ENCODE data around the gene KCNS3.

Gene KCNS3, protein sequence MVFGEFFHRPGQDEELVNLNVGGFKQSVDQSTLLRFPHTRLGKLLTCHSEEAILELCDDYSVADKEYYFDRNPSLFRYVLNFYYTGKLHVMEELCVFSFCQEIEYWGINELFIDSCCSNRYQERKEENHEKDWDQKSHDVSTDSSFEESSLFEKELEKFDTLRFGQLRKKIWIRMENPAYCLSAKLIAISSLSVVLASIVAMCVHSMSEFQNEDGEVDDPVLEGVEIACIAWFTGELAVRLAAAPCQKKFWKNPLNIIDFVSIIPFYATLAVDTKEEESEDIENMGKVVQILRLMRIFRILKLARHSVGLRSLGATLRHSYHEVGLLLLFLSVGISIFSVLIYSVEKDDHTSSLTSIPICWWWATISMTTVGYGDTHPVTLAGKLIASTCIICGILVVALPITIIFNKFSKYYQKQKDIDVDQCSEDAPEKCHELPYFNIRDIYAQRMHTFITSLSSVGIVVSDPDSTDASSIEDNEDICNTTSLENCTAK

DNA sequence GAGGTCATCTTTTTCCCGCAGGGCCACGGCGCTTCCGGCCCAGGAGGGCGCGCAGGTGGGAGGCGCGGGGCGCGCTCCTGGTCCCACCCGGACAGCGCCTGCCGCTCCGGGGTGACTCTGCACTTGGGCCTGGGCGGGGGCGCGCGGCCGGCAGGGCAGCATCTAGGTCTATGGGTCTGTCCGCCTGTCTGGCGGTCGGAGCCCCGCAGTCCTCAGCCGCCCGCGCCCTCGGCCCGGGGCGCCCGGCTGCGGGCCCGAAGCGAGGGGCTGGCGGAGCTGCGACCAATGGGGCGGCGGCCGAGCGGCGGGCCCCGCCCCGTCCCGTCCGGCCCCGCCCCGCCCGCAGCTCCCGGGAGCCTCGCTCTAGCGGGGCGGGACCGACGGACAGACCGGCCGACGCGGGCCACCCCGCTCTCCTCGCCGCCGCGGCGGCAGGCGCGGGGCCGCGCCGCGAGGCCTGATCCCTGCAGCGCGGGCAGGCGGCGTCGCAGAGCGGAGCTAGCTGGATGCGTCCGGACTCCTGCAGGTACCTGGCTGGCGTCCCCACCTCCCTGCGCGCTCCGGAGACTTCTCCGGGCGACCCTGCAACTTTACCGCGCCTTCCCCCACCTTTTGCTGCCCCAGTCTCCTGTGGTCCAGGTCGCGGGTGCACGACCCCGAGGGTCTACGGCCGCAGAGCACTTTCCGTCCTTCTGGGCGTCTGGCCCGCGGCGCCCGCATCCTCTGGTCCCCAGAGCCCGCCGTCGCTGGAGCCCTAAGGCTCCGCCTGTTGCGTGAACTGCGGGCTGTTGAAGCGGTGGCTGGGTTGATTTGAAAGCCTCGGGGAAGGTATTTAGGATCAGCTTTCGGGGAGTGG lies at the start of gene KCNS3:
TSS of gene KCNS3 (plus strand) at position 387 of the 856 bp plus-strand sequence. CDS start 52,342 bp downstream, outside the sequence.
- DNase-seq, result peak in 9 of 51 donors; percentile 5 to 52 (median 15)

- DNase-seq, result peak in 48 of 51 donors; percentile 7 to 81 (median 43)
Observed at GRCh38 chr2:17830053-17831034, 48.1 kb upstream of the KCNS3 start.

DNA sequence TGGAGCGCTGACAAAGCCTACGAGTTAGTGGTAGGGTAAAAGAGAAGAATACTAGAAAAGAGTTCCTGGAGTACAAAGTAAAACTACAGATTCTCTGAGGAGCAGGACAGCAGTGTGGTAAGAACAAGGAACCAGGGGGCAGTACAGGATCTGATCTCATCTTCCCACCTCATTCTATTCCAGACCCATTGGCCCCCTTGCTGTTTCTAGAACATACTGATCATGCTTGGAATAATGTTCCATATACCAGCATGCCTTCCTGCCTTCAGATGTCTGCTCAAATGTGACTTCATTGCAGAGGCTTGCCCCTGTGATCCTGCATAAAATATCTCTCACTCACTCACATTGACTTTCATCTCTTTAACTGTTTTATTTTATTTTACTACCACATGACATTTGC lies 43.0 kb upstream of the KCNS3 start:
- DNase-seq, result no peak

DNA sequence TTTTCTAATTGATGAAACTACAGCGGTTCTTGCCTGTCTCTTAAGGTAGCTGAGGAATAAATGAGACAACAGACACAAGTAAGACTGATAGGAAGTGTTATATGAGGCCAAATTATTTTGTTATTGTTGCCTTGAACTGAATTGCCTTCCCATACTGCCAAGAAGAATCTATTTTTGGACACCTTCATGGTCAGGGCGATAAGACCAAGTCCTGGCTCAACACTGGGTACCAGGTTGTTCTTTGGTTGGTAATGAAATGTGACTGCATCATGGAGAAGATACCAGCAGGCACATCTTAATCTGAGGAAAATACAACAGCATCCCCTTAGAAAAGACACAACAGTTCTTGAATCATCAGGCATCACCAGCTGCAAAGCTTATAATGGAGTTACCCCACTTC lies 38.5 kb upstream of the KCNS3 start:
- DNase-seq, result no peak

GRCh38 chr2:17843457-17843856 lies 35.0 kb upstream of the KCNS3 start:
- no peak for DNase-seq

DNA sequence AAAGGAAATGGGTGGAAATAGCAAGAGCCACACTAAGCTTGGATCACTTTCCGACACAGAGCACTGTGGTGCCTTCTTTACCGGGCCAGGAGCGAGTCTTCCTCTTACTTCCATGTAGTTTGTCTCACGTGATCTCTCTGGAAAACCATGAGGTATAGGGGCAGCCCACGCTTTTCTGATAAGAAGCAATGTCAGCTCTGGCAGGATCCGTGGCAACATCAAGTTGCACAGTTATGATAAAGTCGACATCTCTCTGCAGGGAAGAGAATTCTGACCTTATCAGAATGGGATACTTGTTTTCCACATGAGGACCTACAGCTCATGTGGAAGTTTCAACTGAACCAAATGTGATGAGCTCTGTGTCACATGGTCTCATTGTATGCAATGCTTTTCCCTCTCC lies 32.7 kb upstream of the KCNS3 start:
- peak in 1 of 51 donors; percentile 0 for DNase-seq

- DNase-seq, result no peak
Observed at GRCh38 chr2:17846676-17847075, 31.8 kb upstream of the KCNS3 start.

- DNase-seq, result no peak
Observed at GRCh38 chr2:17847236-17847635, 31.2 kb upstream of the KCNS3 start.

DNA sequence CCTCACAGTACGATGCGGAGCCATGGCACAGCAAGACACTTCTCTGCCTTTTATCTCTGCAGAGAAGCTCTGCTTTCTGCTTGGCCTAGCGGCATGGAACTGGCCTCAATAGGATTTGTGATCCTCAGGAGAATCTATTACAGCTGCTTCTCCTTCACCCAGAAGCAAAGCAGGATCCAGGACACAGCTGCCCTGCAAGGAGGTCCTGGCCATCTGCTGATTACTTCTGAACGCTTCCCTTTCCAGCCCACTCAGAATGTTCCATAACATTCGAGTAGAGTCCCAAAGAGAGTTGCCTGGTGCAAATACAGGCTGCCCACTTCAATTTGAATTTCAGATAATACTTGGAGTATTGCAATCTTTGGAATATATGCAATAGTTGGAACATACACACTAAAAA lies 29.2 kb upstream of the KCNS3 start:
- no peak for DNase-seq

DNA sequence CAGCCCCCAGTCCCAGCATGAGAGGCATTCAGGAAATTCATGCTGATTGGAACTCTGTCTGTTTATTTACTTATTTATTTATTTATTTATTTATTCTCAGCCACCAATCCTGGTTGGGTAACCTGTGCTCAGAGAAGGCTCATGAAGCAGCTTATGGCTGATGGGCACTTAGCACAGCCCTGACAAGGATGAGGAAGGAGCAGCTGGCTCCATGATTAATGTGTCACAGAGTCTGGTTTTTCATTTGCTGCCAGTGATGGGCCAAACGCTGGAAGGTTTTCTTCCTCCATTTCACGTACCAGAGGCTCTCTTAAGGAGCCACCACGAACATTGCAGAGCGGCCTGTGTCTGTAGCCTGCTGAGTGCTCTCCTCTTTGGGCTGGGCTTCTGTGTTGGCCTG lies 28.3 kb upstream of the KCNS3 start:
- no peak for DNase-seq

- peak in 37 of 51 donors; percentile 0 to 65 (median 17) for DNase-seq
Observed at GRCh38 chr2:17851731-17852585, 26.5 kb upstream of the KCNS3 start.

DNA sequence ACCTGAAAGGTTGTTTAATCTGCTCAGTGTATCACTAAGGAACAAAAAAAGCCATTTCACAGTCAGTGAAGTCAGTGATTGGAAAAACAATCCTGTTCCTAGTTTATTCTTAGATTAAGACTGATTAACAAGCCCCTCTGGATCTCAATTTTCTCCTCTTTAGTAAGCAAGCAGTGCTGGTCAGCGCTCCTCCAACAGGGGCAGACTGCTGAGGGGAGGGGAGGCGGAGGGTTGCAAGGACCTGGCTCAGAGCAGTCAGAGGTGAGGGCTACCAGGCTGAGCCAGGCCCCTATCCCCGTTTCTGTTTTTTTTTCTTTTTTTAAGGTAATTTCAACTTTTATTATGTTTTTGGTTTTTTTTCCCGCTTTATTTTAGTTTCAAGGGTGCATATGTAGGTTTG lies 24.7 kb upstream of the KCNS3 start:
- no peak for DNase-seq

GRCh38 chr2:17857021-17857420 lies 21.4 kb upstream of the KCNS3 start:
- DNase-seq, result peak in 2 of 51 donors; percentile 6 to 26

DNA sequence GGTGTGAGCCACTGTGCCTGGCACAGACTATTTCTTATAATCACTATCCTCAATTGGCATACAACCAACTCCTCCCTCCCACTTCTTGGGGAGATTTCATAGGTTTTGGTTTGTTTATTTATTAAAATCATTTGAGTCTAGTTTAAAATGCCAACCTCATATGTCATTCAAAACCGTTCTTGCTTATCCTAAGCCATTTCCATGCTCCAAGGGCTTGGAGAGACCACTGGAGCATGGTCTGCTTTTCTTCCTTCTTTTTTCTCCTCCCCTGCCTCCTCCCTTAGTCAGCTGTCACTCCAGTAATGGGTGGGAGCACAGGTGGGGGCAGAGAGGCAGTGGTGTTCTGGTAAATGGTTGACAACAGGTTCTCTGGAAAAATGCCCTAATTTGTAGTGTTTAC lies 20.4 kb upstream of the KCNS3 start:
- no peak for DNase-seq

- no peak for DNase-seq
Observed at GRCh38 chr2:17863539-17863938, 14.9 kb upstream of the KCNS3 start.

DNA sequence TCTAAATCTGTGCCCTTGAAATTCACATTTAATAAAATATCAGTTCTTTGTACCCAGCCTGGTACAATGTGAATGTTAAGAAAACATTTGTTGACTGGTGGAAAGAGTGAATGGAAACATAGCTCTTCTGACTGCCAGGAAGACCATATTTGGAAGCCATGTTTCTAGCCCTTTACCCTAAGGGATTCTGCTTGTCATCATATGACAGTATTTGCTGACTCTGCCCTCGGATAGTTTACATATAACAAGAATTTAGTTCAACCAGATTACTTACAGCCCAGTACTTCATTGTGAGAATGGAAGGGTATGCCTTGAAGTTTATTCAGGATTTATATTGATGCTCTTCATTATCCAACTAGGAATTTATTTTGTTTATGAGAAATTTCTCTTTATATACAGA lies 13.8 kb upstream of the KCNS3 start:
- DNase-seq, result no peak

- no peak for DNase-seq
Observed at GRCh38 chr2:17867133-17867532, 11.3 kb upstream of the KCNS3 start.

GRCh38 chr2:17869128-17869527 lies 9.3 kb upstream of the KCNS3 start:
- no peak for DNase-seq

DNA sequence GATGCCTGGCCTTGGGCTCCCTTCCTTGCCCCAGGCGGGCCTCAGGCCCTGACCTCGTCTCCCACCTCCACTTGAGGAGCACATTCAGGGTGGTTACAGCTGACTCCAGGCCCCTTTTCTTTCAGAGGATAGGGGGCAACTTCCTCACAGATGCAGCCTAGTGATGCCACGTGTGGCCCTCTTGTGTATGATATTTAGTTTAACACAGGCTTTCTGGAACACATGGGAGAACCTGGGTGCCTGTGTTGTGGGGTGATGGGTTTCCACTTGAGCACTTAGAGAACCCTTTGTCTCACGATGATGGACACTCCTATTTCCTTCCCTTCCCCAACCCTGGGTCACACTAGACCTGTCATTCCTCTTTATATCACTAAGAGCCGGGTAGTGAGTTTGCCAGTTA lies 6.8 kb upstream of the KCNS3 start:
- DNase-seq, result no peak

DNA sequence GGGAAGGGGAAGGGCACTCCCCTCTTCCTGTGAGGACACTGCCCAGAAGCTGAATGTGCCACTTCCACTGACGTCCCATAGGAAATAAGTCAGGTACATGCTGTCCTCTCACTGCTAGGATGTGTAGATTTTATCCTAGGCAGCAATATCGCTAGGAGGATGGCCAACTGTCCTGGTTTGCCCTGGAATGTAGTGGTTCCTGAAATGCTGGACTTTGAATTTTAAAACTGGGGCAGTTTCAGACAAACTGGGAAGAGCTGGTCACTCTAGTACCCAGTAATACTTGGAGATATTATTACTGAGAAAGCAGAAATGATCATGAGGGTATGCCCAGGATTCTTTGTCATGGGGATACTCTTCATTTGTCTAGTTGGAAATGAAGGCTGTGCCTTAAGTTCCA lies 5.4 kb upstream of the KCNS3 start:
- DNase-seq, result no peak

Measured in hypothalamus (tissue), 51 donors.